Activated CD8-positive, alpha-beta T cell treated with anti-CD3 and anti-CD28 coated beads, Interleukin-2, amount 10 ng/mL, durations not matched to agents 7 days and 5 days (primary cell): ENCODE data around the gene DEFB125. TPM values are rescaled to one million over a fixed set of nuclear protein-coding genes. Genes with fewer than 3 reads are reported as not detected.
"Not testable (repeated sequence)": the region's sequence is repeated elsewhere in the genome, so short reads cannot be mapped to it uniquely, and the experiment has no call there.

ENCODE experiments used
- ATAC-seq: fragments of 150-1000 bp; cut with Tn5 transposase; one replicate; pipeline ENCODE4 v1.10.0; 2021; ENCODE audit warnings: moderate library complexity
- CTCF ChIA-PET: fragments of 350-600 bp; sonication (Branson Sonifier 250); formaldehyde crosslinking; loops from one replicate; lab custom pipeline; 2021; ENCODE audit warnings: antibody characterized with exemption; lab: Charles Lee
- POLR2A ChIA-PET: fragments of 350-600 bp; sonication (Branson Sonifier 250); formaldehyde crosslinking; loops from one replicate; lab custom pipeline; 2021; ENCODE audit warnings: antibody characterized with exemption; lab: Charles Lee
- DNase-seq: peaks from one replicate; pipeline ENCODE4 v3.0.0-alpha.2; 2020
- H3K27ac Mint-ChIP-seq: one replicate; pipeline ENCODE4 v1.8.0; 2021; ENCODE audit warnings: mild to moderate bottlenecking, mixed read lengths
- H3K27me3 Mint-ChIP-seq: one replicate; pipeline ENCODE4 v1.8.0; 2021; ENCODE audit warnings: low read depth, mixed read lengths
- H3K36me3 Mint-ChIP-seq: one replicate; pipeline ENCODE4 v1.8.0; 2021; ENCODE audit warnings: low read depth, mixed read lengths
- H3K4me1 Mint-ChIP-seq: one replicate; pipeline ENCODE4 v1.8.0; 2021; ENCODE audit warnings: low read depth, mixed read lengths
- H3K4me3 Mint-ChIP-seq: one replicate; pipeline ENCODE4 v1.8.0; 2021; ENCODE audit warnings: mild to moderate bottlenecking, mixed read lengths
- H3K9me3 Mint-ChIP-seq: one replicate; pipeline ENCODE4 v1.8.0; 2022; ENCODE audit warnings: mixed read lengths; ENCODE audit not compliant: insufficient read depth
- total RNA-seq, 2 experiments: library from RNA; stranded (reverse); gene quantifications; one replicate each; pipeline ENCODE4 v1.2.3, GENCODE V29; 2021

DEFB125 gene
- total RNA-seq, 2 experiments from 2014 or later, result not detected

- DNase-seq (no peak), ATAC-seq (no peak)
- H3K27ac Mint-ChIP-seq, result no peak overlapping the region
- no peak overlapping the region for H3K4me3 Mint-ChIP-seq
- H3K4me1 Mint-ChIP-seq, result no peaks in the 10 kb centered on the region
- POLR2A ChIA-PET, result no interaction called here
- CTCF ChIA-PET, result no interaction called here
- peaks cover 17% of the 10 kb centered on the region for H3K9me3 Mint-ChIP-seq
- no peaks in the 10 kb centered on the region for H3K36me3 Mint-ChIP-seq
- peaks cover 29% of the 10 kb centered on the region for H3K27me3 Mint-ChIP-seq
These were observed 7.7 kb downstream of the DEFB125 start for GRCh38 chr20:95215-95614.

DNA sequence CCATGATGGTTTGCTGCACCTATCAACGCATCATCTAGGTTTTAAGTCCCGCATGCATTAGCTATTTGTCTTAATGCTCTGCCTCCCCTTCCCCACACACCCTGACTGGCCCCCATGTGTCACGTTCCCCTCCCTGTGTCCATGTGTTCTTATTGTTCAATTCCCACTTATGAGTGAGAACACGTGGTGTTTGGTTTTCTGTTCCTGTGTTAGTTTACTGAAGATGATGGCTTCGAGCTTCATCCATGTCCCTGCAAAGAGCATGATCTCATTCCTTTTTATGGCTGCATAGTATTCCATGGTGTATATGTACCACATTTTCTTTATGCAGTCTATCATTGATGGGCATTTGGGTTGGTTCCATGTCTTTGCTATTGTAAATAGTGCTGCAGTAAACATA is 10.2 kb downstream of the DEFB125 start:
- POLR2A ChIA-PET, ATAC-seq: not testable (repeated sequence)

DNA sequence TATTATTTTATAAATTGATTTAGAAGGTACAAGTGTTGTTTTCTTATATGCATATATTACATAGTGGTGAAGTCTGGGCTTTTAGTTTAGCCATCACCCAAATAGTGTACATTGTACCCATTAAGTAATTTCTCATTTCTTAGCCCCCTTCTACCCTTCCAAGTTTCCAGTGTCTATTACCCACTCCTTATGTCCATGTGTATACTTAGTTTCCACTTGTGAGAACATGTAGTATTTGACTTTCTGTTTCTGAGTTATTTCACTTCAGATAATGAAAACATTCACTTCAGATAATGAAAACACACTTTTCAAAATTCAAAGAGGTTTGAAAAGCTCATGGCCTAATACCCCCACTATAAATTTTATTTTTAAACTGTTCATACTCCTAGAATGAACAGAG is 14.5 kb downstream of the DEFB125 start:
- Mint-ChIP-seq H3K27ac (no peak overlapping the region), H3K36me3 (no peaks in the 10 kb centered on the region), H3K4me3 (no peak overlapping the region), H3K27me3 (peaks cover 35% of the 10 kb centered on the region), H3K4me1 (no peaks in the 10 kb centered on the region), H3K9me3 (no peaks in the 10 kb centered on the region)
- ATAC-seq (no peak), DNase-seq (no peak)
- ChIA-PET CTCF (no interaction called here), POLR2A (no interaction called here)

More for the DNA sequence above, 10.2 kb downstream of the DEFB125 start:
- H3K27ac Mint-ChIP-seq, CTCF ChIA-PET, H3K36me3 Mint-ChIP-seq, DNase-seq, H3K4me1 Mint-ChIP-seq, H3K4me3 Mint-ChIP-seq: not testable (repeated sequence)
- peaks cover 17% of the 10 kb centered on the region for H3K9me3 Mint-ChIP-seq
- peaks cover 19% of the 10 kb centered on the region for H3K27me3 Mint-ChIP-seq

DNA sequence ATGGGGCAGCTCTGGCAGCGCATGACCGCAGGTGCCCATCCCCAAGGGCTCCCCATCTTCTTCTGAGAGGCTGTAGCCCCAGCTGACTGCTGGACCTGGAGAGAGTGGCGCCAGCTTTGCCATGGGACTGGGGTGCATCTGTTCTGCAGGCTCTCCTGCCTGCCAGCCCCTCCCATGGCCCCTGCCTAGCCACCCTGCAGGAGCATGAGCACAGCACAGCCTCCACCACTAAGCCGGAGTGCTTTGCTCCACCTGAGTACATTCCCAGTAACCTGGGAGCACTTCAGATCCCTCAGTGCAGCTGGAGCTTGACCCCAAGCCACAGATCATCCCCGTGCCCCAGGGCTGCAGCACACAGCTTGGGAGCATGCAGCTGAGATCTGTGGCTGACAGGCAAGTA is 16.0 kb downstream of the DEFB125 start:
- POLR2A ChIA-PET, result no interaction called here
- Mint-ChIP-seq H3K27ac (no peak overlapping the region), H3K36me3 (no peaks in the 10 kb centered on the region), H3K9me3 (no peaks in the 10 kb centered on the region), H3K4me3 (no peak overlapping the region), H3K4me1 (no peaks in the 10 kb centered on the region), H3K27me3 (peaks cover 40% of the 10 kb centered on the region)
- CTCF ChIA-PET, result no interaction called here
- no peak for DNase-seq
- no peak for ATAC-seq

- no peak overlapping the region for H3K27ac Mint-ChIP-seq
- H3K9me3 Mint-ChIP-seq, result no peaks in the 10 kb centered on the region
- H3K4me1 Mint-ChIP-seq, result no peaks in the 10 kb centered on the region
- no peak for ATAC-seq
- H3K4me3 Mint-ChIP-seq, result no peak overlapping the region
- POLR2A ChIA-PET, result no interaction called here
- CTCF ChIA-PET, result no interaction called here
- no peak for DNase-seq
- H3K27me3 Mint-ChIP-seq, result peaks cover 24% of the 10 kb centered on the region
- no peaks in the 10 kb centered on the region for H3K36me3 Mint-ChIP-seq
These were observed 24.9 kb downstream of the DEFB125 start for GRCh38 chr20:112396-112795.

- ATAC-seq (no peak), DNase-seq (no peak)
- peaks cover 29% of the 10 kb centered on the region for H3K27me3 Mint-ChIP-seq
- ChIA-PET CTCF (interaction anchor here (1.2 kb wide), 1 partner anchor 149 kb away, joined by 3 read pairs; no protein-coding TSS in a partner anchor), POLR2A (no interaction called here)
- no peak overlapping the region for H3K4me3 Mint-ChIP-seq
- no peaks in the 10 kb centered on the region for H3K9me3 Mint-ChIP-seq
- no peak overlapping the region for H3K27ac Mint-ChIP-seq
- H3K4me1 Mint-ChIP-seq, result no peaks in the 10 kb centered on the region
- no peaks in the 10 kb centered on the region for H3K36me3 Mint-ChIP-seq
These were observed 30.0 kb downstream of the DEFB125 start for GRCh38 chr20:117518-117917.

DNA sequence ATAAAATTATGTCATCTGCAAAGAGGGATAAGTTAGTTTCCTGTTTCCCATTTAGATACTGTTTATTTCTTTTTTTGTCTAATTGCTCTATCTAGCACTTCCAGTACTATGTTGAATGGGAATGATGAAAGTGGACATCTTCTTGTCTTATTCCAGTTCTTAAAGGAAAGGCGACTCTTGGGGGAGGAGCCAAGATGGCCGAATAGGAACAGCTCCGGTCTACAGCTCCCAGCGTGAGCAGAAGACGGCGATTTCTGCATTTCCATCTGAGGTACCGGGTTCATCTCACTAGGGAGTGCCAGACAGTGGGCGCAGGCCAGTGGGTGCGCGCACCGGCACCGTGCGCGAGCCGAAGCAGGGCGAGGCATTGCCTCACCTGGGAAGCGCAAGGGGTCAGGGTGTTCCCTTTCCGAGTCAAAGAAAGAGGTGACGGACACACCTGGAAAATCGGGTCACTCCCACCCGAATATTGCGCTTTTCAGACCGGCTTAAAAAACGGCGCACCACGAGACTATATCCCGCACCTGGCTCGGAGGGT is 42.4 kb downstream of the DEFB125 start:
- H3K27me3 Mint-ChIP-seq, result peaks cover 14% of the 10 kb centered on the region
- H3K9me3 Mint-ChIP-seq, POLR2A ChIA-PET, H3K4me3 Mint-ChIP-seq, CTCF ChIA-PET, H3K4me1 Mint-ChIP-seq, ATAC-seq, DNase-seq, H3K27ac Mint-ChIP-seq, H3K36me3 Mint-ChIP-seq: not testable (repeated sequence)

DNA sequence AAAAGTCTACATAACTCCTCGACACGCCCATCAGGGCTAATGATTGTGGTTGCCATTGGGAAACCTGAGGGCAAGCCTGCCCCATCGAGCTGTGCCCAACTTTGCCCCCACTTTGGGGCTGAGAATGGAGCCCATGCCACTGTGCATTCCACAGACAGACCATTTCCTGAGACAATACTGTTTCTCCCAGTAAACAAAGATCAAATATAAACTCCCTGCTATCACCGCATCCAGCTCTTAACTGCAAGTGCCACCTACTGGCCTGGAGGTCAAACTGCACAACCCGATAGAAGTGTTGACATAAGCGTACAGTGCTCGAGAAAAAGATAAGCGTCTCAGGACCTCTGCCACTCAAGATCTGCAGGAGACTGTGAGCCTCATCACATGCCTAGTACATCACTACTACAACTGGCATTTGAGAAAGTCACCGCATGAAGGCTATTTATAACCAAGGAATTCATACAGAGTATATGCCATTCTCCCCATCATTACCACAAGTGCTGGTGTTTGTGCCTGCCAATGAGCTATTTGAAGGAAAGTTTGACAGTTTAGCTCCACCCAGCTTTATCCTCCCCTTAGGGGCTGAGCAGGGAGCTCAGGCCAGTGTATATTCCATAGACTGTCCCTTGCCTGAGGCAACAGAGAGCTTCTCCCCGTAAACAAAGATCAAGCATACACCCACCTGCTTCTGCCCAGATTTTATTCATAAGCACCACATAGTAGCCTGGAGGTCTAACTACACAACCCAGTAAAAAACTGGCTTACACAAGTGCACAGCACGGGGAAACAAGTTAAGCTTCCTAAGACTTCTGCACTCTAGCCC is 50.4 kb downstream of the DEFB125 start:
- DNase-seq (peak; percentile 26), ATAC-seq (no peak)
- peaks cover 23% of the 10 kb centered on the region for H3K27me3 Mint-ChIP-seq
- no peak overlapping the region for H3K4me3 Mint-ChIP-seq
- no peaks in the 10 kb centered on the region for H3K36me3 Mint-ChIP-seq
- no peaks in the 10 kb centered on the region for H3K4me1 Mint-ChIP-seq
- no peak overlapping the region for H3K27ac Mint-ChIP-seq
- CTCF ChIA-PET, result interaction anchor here (0.9 to 1.3 kb wide), 3 partner anchors 15 to 193 kb away, joined by 3 to 5 read pairs (median 3); no protein-coding TSS in a partner anchor
- POLR2A ChIA-PET, result no interaction called here
- H3K9me3 Mint-ChIP-seq, result peaks cover 3% of the 10 kb centered on the region

DNA sequence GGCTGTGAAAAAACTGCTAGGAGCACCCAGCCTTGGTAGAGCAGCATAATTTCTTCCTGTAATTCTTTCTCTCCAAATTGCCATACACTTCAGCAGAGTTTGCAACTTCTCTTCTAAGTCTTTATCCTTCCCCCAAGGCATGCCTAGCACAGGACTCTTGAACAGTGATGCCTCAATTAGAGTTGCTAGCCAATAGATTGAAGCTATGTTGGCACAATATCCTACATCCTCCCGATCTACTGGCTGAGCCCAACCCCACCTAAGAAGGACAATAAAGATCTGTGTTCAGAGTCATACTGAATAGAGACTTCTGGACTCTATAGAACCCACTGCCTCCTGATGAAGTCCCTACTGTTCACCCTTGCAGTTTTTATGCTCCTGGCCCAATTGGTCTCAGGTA is 54.8 kb downstream of the DEFB125 start, which contains the start of gene DEFB126:
Gene DEFB126 (plus strand): TSS at position 301 of the 400 bp plus-strand sequence. CDS start 39 bp downstream, at position 340.
- H3K36me3 Mint-ChIP-seq, result no peaks in the 10 kb centered on the region
- no peaks in the 10 kb centered on the region for H3K9me3 Mint-ChIP-seq
- no peak for DNase-seq
- ChIA-PET CTCF (no interaction called here), POLR2A (no interaction called here)
- peaks cover 41% of the 10 kb centered on the region for H3K27me3 Mint-ChIP-seq
- H3K4me1 Mint-ChIP-seq, result no peaks in the 10 kb centered on the region
- no peak within 1 kb of the TSS for H3K27ac Mint-ChIP-seq
- ATAC-seq, result no peak
- no peak within 1 kb of the TSS for H3K4me3 Mint-ChIP-seq

GRCh38 chr20:145877-146276 is 58.4 kb downstream of the DEFB125 start:
- Mint-ChIP-seq H3K27ac (no peak overlapping the region), H3K36me3 (no peaks in the 10 kb centered on the region), H3K4me3 (no peak overlapping the region), H3K9me3 (no peaks in the 10 kb centered on the region), H3K4me1 (no peaks in the 10 kb centered on the region), H3K27me3 (peaks cover 29% of the 10 kb centered on the region)
- ATAC-seq, result no peak
- CTCF ChIA-PET, result no interaction called here
- POLR2A ChIA-PET, result no interaction called here
- no peak for DNase-seq
